Metanephros (tissue), 2 donors: ENCODE measurements around the gene EIF1AY. TPM values are rescaled to one million over a fixed set of nuclear protein-coding genes. Genes with fewer than 3 reads are reported as not detected.

Experiments used
- small RNA-seq: library from RNA; depleted of rRNA; stranded (forward); fragments of <200 nt; gene quantifications from one replicate; pipeline ENCODE3, GENCODE V24; 2014; ENCODE audit warnings: low replicate concordance
- total RNA-seq: library from RNA; depleted of rRNA; stranded (reverse); fragments of >200 nt; gene quantifications from one replicate; pipeline ENCODE4 v1.2.3, GENCODE V29; 2014

The EIF1AY gene, protein sequence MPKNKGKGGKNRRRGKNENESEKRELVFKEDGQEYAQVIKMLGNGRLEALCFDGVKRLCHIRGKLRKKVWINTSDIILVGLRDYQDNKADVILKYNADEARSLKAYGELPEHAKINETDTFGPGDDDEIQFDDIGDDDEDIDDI
- total RNA-seq = not detected

DNA sequence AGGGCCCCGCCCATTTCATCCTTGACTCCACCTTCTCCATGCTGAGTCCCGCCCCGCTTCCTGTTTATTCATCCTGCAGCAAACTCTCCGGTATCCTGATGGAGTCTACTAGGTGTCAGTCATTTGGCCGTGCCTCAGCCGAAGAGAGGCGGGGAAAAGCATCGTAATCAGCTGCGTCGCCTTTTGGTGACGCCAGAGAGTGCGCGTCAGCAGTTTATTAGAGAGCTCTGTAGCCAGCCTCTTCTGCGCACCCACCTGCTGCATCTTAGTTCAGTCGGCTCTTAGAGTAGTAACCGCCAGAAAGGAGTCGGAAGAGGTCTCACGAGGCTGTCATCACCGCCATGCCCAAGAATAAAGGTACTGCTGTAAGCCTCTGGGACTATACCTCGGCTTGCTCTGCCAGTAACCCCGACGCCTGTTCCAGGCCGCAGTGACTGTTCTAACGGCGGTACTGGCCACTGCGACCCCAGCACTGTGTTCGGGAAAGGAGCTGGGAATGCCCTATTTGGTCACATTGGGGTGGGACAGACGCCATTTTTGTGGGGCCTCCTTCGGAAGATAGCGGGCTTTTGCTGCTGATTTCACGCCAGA lies at the start of gene EIF1AY:
Gene EIF1AY (plus strand): TSS at position 246 of the 591 bp plus-strand sequence. CDS start 96 bp downstream, at position 342.

Small RNA genes within 50 kb of the gene (small RNA-seq; reads per million reads assigned to genes)
- not detected for gene KDM5DP1

Other genes with a start within 250 kb of the EIF1AY start
- gene RPS4Y2, start 180.3 kb downstream of the EIF1AY start, total RNA-seq = not detected